H1 (cell line): ENCODE data around the gene GPR39. TPM values are rescaled to one million over a fixed set of nuclear protein-coding genes. Genes with fewer than 3 reads are reported as not detected.

Source experiments
- EP300 ChIP-seq, 2 experiments: IDR thresholded peaks; 1 replicate in 1 of 2; 2 replicates in 1 of 2; pipeline ENCODE4 v1.6.1; 2011 to 2012; ENCODE audit warnings: low read depth in 2 of 2, low read length in 2 of 2, mild to moderate bottlenecking in 2 of 2, borderline replicate concordance in 1 of 2, inconsistent platforms in 1 of 2, moderate library complexity in 1 of 2
- polyA plus RNA-seq, 7 experiments: library from polyadenylated mRNA; depleted of rRNA in 3 of 7; stranded (reverse) in 5 of 7; unstranded in 2 of 7; fragments of >200 nt in 5 of 7; fragments of 200-250 nt in 2 of 7; gene quantifications; 1 replicate in 5 of 7; 2 replicates in 1 of 7; 4 replicates in 1 of 7; pipeline versions ENCODE4 v1.2.1 to v1.2.3, GENCODE V29; 2011 to 2013; ENCODE audit warnings: missing spikeins in 2 of 7, mixed read lengths in 2 of 7
- total RNA-seq: library from RNA; stranded (reverse); fragmentation: NEBNext Ultra II Directional; extraction: Animal tissue kit (Norgen Biotek cat#: 25700); gene quantifications from 2 replicates; pipeline ENCODE4 v1.2.1, GENCODE V29; 2021
- TF ChIP-seq, protein P1 (sequence below): fragments of 300-600 bp; sonication (generic); IDR thresholded peaks from 2 replicates; pipeline ENCODE4 v1.7.1; 2012; ENCODE audit warnings: low read length, moderate library complexity, mild to moderate bottlenecking, inconsistent platforms; ENCODE audit not compliant: insufficient replicate concordance

GPR39 gene
- total and polyA plus RNA-seq, 2 of the 8 experiments (the other 6 are each of a cell fraction or from before 2014, with no cell fraction given) = 0.63 to 2.7 TPM

GRCh38 chr2:132645722-132646539, 229.3 kb downstream of the GPR39 start (continued):
- TF ChIP-seq, protein P1, sequence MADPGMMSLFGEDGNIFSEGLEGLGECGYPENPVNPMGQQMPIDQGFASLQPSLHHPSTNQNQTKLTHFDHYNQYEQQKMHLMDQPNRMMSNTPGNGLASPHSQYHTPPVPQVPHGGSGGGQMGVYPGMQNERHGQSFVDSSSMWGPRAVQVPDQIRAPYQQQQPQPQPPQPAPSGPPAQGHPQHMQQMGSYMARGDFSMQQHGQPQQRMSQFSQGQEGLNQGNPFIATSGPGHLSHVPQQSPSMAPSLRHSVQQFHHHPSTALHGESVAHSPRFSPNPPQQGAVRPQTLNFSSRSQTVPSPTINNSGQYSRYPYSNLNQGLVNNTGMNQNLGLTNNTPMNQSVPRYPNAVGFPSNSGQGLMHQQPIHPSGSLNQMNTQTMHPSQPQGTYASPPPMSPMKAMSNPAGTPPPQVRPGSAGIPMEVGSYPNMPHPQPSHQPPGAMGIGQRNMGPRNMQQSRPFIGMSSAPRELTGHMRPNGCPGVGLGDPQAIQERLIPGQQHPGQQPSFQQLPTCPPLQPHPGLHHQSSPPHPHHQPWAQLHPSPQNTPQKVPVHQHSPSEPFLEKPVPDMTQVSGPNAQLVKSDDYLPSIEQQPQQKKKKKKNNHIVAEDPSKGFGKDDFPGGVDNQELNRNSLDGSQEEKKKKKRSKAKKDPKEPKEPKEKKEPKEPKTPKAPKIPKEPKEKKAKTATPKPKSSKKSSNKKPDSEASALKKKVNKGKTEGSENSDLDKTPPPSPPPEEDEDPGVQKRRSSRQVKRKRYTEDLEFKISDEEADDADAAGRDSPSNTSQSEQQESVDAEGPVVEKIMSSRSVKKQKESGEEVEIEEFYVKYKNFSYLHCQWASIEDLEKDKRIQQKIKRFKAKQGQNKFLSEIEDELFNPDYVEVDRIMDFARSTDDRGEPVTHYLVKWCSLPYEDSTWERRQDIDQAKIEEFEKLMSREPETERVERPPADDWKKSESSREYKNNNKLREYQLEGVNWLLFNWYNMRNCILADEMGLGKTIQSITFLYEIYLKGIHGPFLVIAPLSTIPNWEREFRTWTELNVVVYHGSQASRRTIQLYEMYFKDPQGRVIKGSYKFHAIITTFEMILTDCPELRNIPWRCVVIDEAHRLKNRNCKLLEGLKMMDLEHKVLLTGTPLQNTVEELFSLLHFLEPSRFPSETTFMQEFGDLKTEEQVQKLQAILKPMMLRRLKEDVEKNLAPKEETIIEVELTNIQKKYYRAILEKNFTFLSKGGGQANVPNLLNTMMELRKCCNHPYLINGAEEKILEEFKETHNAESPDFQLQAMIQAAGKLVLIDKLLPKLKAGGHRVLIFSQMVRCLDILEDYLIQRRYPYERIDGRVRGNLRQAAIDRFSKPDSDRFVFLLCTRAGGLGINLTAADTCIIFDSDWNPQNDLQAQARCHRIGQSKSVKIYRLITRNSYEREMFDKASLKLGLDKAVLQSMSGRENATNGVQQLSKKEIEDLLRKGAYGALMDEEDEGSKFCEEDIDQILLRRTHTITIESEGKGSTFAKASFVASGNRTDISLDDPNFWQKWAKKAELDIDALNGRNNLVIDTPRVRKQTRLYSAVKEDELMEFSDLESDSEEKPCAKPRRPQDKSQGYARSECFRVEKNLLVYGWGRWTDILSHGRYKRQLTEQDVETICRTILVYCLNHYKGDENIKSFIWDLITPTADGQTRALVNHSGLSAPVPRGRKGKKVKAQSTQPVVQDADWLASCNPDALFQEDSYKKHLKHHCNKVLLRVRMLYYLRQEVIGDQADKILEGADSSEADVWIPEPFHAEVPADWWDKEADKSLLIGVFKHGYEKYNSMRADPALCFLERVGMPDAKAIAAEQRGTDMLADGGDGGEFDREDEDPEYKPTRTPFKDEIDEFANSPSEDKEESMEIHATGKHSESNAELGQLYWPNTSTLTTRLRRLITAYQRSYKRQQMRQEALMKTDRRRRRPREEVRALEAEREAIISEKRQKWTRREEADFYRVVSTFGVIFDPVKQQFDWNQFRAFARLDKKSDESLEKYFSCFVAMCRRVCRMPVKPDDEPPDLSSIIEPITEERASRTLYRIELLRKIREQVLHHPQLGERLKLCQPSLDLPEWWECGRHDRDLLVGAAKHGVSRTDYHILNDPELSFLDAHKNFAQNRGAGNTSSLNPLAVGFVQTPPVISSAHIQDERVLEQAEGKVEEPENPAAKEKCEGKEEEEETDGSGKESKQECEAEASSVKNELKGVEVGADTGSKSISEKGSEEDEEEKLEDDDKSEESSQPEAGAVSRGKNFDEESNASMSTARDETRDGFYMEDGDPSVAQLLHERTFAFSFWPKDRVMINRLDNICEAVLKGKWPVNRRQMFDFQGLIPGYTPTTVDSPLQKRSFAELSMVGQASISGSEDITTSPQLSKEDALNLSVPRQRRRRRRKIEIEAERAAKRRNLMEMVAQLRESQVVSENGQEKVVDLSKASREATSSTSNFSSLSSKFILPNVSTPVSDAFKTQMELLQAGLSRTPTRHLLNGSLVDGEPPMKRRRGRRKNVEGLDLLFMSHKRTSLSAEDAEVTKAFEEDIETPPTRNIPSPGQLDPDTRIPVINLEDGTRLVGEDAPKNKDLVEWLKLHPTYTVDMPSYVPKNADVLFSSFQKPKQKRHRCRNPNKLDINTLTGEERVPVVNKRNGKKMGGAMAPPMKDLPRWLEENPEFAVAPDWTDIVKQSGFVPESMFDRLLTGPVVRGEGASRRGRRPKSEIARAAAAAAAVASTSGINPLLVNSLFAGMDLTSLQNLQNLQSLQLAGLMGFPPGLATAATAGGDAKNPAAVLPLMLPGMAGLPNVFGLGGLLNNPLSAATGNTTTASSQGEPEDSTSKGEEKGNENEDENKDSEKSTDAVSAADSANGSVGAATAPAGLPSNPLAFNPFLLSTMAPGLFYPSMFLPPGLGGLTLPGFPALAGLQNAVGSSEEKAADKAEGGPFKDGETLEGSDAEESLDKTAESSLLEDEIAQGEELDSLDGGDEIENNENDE = no peak
- TF ChIP-seq EP300 (IDR thresholded peaks at IDR 0.05; ENCODE audit: borderline replicate concordance in 1 of 2, low read depth in 2 of 2, low read length in 2 of 2) = no peak
